ENCODE measurements around the gene TYW1B.
"Not testable (repeated sequence)": the region's sequence is repeated elsewhere in the genome, so short reads cannot be mapped to it uniquely, and the experiment has no call there.

TYW1B gene

GRCh38 chr7:72827839-72828591, at the start of gene TYW1B:
Gene TYW1B, minus strand, starts transcription at chr7:72828200. Its CDS starts 125 bp downstream, at chr7:72828075.
- DNase-seq = peak; percentile 99

GRCh38 chr7:72867591-72867990, 39.6 kb upstream of the TYW1B start:
- not testable (repeated sequence) for DNase-seq

GRCh38 chr7:72858846-72859400, 30.9 kb upstream of the TYW1B start:
- not testable (repeated sequence) for DNase-seq

- not testable (repeated sequence) for DNase-seq
These were observed 29.9 kb upstream of the TYW1B start for GRCh38 chr7:72857925-72858324.

GRCh38 chr7:72855261-72855660, 27.3 kb upstream of the TYW1B start:
- DNase-seq = not testable (repeated sequence)

- DNase-seq = not testable (repeated sequence)
These were observed 24.9 kb upstream of the TYW1B start for GRCh38 chr7:72852937-72853336.

GRCh38 chr7:72850746-72851145, 22.7 kb upstream of the TYW1B start:
- DNase-seq = not testable (repeated sequence)

- DNase-seq = not testable (repeated sequence)
These were observed 16.1 kb upstream of the TYW1B start for GRCh38 chr7:72844146-72844545.

GRCh38 chr7:72843166-72843565, 15.2 kb upstream of the TYW1B start:
- DNase-seq = not testable (repeated sequence)

- DNase-seq = not testable (repeated sequence)
These were observed 13.0 kb upstream of the TYW1B start for GRCh38 chr7:72840966-72841511.

- not testable (repeated sequence) for DNase-seq
These were observed 10.3 kb upstream of the TYW1B start for GRCh38 chr7:72838315-72838714.

GRCh38 chr7:72837291-72837690, 9.3 kb upstream of the TYW1B start:
- DNase-seq = not testable (repeated sequence)

- DNase-seq = not testable (repeated sequence)
These were observed 2.6 kb upstream of the TYW1B start for GRCh38 chr7:72830567-72830966.

- DNase-seq = peak; percentile 78
These were observed 1.8 kb upstream of the TYW1B start for GRCh38 chr7:72829687-72830354.

- DNase-seq = peak; percentile 99
These were observed 1.3 kb upstream of the TYW1B start for GRCh38 chr7:72829291-72829686.

- peak; percentile 52 for DNase-seq
These were observed 4.0 kb downstream of the TYW1B start for GRCh38 chr7:72823765-72824732.

GRCh38 chr7:72822497-72822896, 5.5 kb downstream of the TYW1B start:
- DNase-seq = not testable (repeated sequence)

GRCh38 chr7:72818663-72819361, 9.2 kb downstream of the TYW1B start:
- peak; percentile 7 for DNase-seq

- not testable (repeated sequence) for DNase-seq
These were observed 10.3 kb downstream of the TYW1B start for GRCh38 chr7:72817661-72818060.

GRCh38 chr7:72816370-72817157, 11.4 kb downstream of the TYW1B start:
- DNase-seq = not testable (repeated sequence)

GRCh38 chr7:72810437-72810836, 17.6 kb downstream of the TYW1B start:
- DNase-seq = not testable (repeated sequence)

Data from CD4-positive, alpha-beta T cell treated with Interleukin-21 for 1 hour (primary cell).